Testis (tissue), 3 donors: ENCODE results near the gene KIF1A. TPM values are rescaled to one million over a fixed set of nuclear protein-coding genes. Genes with fewer than 3 reads are reported as not detected.

Source experiments
- DNase-seq: peaks from one replicate; pipeline ENCODE4 v3.0.0-alpha.2; 2019
- H3K27ac ChIP-seq, 2 donors: fragments of 200-600 bp; sonication (generic); one replicate each; pipeline ENCODE4 v1.5.1; 2019
- H3K27me3 ChIP-seq: fragments of 200-600 bp; sonication (generic); one replicate; pipeline ENCODE4 v1.5.1; 2019
- H3K36me3 ChIP-seq: fragments of 200-600 bp; sonication (generic); one replicate; pipeline ENCODE4 v1.5.1; 2017; ENCODE audit warnings: low read depth; ENCODE audit errors: missing control alignments
- H3K4me1 ChIP-seq: fragments of 200-600 bp; sonication (generic); one replicate; pipeline ENCODE4 v1.5.1; 2019
- H3K4me3 ChIP-seq, 2 donors: fragments of 200-600 bp; sonication (generic); one replicate each; pipeline ENCODE4 v1.5.1; 2017 to 2019
- H3K9me3 ChIP-seq: fragments of 200-600 bp; sonication (generic); one replicate; pipeline ENCODE4 v1.5.1; 2017
- CTCF ChIP-seq, 3 experiments: fragments of 450-650 bp in 2 of 3; fragments of 200-600 bp in 1 of 3; sonication (generic) in 1 of 3; IDR thresholded peaks; one replicate each; pipeline ENCODE4 v1.5.1; 2016 to 2019; ENCODE audit warnings: antibody characterized with exemption in 3 of 3, mild to moderate bottlenecking in 2 of 3, moderate library complexity in 1 of 3
- POLR2A ChIP-seq: fragments of 450-650 bp; IDR thresholded peaks from one replicate; pipeline ENCODE4 v1.6.1; 2017; ENCODE audit warnings: antibody characterized with exemption, mild to moderate bottlenecking, moderate library complexity
- WGBS, 2 donors: methylation state at CpG; one replicate each; pipeline ENCODE4 v1.1.5; 2018; 5-methylcytosine and 5-hydroxymethylcytosine counted together
- intact Hi-C: fragments of 100-400 bp; cut with DNase I; formaldehyde crosslinking; loops from one replicate; pipeline ENCODE4 v1.15.1; 2023; ENCODE audit warnings: low total_unique reads
- polyA plus RNA-seq: library from polyadenylated mRNA; stranded (reverse); fragments of 350-450 nt; fragmentation: Illumina TruSeq; extraction: RNeasy Lipid Tissue Mini Kit (QIAGEN cat#74804); gene quantifications from one replicate; pipeline ENCODE4 v1.2.3, GENCODE V29; 2014; ENCODE audit warnings: low read depth, low replicate concordance; ENCODE audit not compliant: insufficient read depth
- small RNA-seq, 2 donors: library from RNA; depleted of rRNA; stranded (forward); fragments of <200 nt; gene quantifications; one replicate each; pipeline ENCODE3, GENCODE V24; 2016
- total RNA-seq, 2 donors: library from RNA; depleted of rRNA; stranded (reverse); fragments of >200 nt; gene quantifications; one replicate each; pipeline ENCODE4 v1.2.3, GENCODE V29; 2016

Gene KIF1A
- total and polyA plus RNA-seq, 3 donors from 2014 or later: 33.5 to 42.1 (median 37.0) TPM

- Histone ChIP-seq H3K4me3 (no peak overlapping the region), H3K27me3 (no peaks in the 10 kb centered on the region), H3K9me3 (no peaks in the 10 kb centered on the region), H3K4me1 (no peaks in the 10 kb centered on the region), H3K27ac (no peak overlapping the region), H3K36me3 (no peaks in the 10 kb centered on the region)
- WGBS, 2 donors: 87 to 90% methylated on average over 7 of the region's 7 CpGs
- intact Hi-C loops: no loop called here
- TF ChIP-seq CTCF (IDR thresholded peaks at IDR 0.05) (no peak), POLR2A (no peak)
- no peak for DNase-seq
Measured at GRCh38 chr2:240670402-240670801, 149.6 kb downstream of the KIF1A start.

GRCh38 chr2:240664622-240665021 is 155.4 kb downstream of the KIF1A start:
- Histone ChIP-seq H3K36me3 (no peaks in the 10 kb centered on the region), H3K9me3 (no peaks in the 10 kb centered on the region), H3K4me3 (no peak overlapping the region), H3K27me3 (no peaks in the 10 kb centered on the region), H3K27ac (no peak overlapping the region), H3K4me1 (no peaks in the 10 kb centered on the region)
- intact Hi-C loops: no loop called here
- no peak for DNase-seq
- TF ChIP-seq CTCF (IDR thresholded peaks at IDR 0.05) (no peak), POLR2A (no peak)
- WGBS, 2 donors: 83 to 88% methylated on average over 1 of the region's 1 CpG

Small RNA genes lying within 50 kb of the gene (small RNA-seq; reads per million reads assigned to genes)
- gene AC011298.3: 0 reads per million in 2 donors

Other genes starting within 250 kb of the KIF1A start
- gene CAPN10, start 233.5 kb downstream of the KIF1A start, total RNA-seq: 100 to 1,000 TPM in 1 of 2 donors, 10 to 100 TPM in 1; 66.5 to 104 TPM
- gene CAPN10, start 233.5 kb downstream of the KIF1A start, polyA plus RNA-seq: 29.8 TPM
- gene GPR35, start 194.7 kb downstream of the KIF1A start, total RNA-seq: 10 to 100 TPM in 1 of 2 donors, 1 to 10 TPM in 1; 9.5 to 11.5 TPM
- gene GPR35, start 194.7 kb downstream of the KIF1A start, polyA plus RNA-seq: 3.1 TPM
- not detected for gene AQP12B, start 137.3 kb downstream of the KIF1A start, total RNA-seq
- gene AQP12B, start 137.3 kb downstream of the KIF1A start, polyA plus RNA-seq: not detected
- gene AQP12A, start 128.4 kb downstream of the KIF1A start, total RNA-seq: not detected
- not detected for gene AQP12A, start 128.4 kb downstream of the KIF1A start, polyA plus RNA-seq
- gene AGXT, start 48.6 kb upstream of the KIF1A start, total RNA-seq: under 1 TPM in 1 of 2 donors, not detected in 1; 0.24 TPM
- gene AGXT, start 48.6 kb upstream of the KIF1A start, polyA plus RNA-seq: 0.51 TPM
- gene MAB21L4, start 75.9 kb upstream of the KIF1A start, total RNA-seq: not detected
- gene MAB21L4, start 75.9 kb upstream of the KIF1A start, polyA plus RNA-seq: 1.1 TPM
- under 1 TPM; 0.43 to 0.55 TPM for gene CROCC2, start 86.1 kb upstream of the KIF1A start, total RNA-seq
- 0.51 TPM for gene CROCC2, start 86.1 kb upstream of the KIF1A start, polyA plus RNA-seq
- 100 to 1,000 TPM in 1 of 2 donors, 10 to 100 TPM in 1; 82.7 to 107 TPM for gene SNED1, start 178.4 kb upstream of the KIF1A start, total RNA-seq
- 15.8 TPM for gene SNED1, start 178.4 kb upstream of the KIF1A start, polyA plus RNA-seq